Middle frontal gyrus (tissue), 1 donor: ENCODE measurements around the gene PAPPA2.

Experiments used
- DNase-seq: peaks from one replicate; pipeline ENCODE4 v3.0.0-alpha.2; 2015; ENCODE audit warnings: low spot score; ENCODE audit errors: extremely low spot score

PAPPA2 gene

DNA sequence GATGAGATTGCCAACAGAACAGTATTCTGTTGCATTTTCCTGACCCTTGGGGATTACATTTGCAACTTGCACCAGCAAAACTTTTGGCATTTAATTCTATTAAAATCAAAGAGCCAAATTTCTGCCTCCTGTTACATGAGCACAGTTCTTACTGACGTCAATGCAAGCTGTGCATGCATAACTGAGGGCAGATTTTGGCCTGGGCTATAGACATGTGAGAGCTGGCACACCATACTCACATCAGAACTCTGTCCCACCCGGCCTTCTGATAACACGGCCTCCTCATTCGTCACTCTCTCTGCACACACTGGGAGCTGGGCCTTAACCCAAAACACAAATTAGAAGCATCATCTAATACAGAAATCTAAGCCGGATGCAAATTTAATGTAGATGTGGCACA is 31.5 kb downstream of the PAPPA2 start:
- no peak for DNase-seq

DNA sequence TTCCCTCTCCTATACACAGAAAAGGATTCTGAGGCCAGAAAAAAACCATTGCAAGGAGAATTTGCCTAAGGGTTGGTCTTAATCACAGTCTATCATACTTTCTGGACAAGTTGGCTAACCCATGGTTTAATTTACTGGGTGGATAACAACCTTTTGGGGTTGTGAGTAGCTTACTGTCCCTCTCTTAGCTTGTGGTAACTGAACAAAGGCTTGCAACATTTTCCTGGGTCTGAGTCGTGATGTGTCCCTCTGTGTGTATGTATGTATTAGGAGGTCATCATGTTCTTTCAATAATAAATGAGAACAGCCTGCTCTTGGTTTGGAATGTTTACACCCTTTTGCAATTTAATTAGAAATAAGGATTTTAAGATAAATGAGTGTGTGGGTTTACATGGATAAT is 36.7 kb downstream of the PAPPA2 start:
- no peak for DNase-seq

DNA sequence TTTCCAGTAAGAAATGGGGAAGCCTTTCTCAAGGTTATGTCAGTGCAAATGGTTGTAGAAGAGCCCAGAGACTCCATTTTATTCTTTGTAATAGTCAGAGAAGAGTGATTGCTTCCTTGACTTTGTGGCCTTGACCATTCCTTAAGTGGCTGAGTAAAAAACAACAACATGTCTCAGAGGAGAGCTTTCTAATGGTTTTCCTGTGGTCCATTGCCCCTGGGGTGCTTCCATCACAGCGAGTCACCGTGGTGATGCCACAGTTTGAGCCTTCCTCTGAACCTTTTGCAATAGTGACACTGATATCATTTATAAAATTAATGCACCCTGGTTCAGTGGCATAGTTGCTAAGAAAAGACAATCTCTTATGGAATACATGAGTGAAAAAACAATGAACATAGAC is 38.6 kb downstream of the PAPPA2 start:
- DNase-seq = no peak

DNA sequence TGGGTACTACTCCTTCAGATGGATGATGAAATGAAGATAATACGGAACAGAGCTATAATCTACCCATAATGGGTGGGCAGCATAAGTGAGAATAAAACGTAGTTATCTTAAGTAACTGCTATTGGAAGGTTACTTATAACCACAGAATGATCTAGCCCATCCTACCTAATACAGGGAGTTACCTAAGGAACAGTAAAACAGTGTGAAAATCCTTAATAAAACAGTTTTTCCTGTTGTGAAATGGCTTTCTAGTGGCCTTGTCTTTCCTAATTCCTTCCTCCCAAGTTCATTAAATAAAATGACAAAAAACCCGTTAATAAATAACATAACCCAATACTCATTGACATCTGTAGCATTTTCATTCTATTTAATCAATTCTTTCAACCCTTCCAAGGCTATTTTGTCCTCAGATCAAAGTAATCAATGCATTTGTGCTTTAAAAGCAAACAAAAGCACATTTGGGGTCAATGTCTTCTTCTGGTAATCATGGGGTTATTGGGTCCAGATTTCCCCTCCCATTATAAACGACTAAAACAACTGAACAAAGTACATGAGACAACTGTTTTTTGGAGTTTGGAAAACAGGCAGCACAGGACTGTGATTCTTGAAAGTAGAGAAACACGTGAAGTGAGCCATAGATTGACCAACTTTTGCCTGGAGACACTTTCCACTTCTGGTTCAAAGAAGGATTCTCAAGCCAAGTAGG is 42.0 kb downstream of the PAPPA2 start:
- DNase-seq = no peak

DNA sequence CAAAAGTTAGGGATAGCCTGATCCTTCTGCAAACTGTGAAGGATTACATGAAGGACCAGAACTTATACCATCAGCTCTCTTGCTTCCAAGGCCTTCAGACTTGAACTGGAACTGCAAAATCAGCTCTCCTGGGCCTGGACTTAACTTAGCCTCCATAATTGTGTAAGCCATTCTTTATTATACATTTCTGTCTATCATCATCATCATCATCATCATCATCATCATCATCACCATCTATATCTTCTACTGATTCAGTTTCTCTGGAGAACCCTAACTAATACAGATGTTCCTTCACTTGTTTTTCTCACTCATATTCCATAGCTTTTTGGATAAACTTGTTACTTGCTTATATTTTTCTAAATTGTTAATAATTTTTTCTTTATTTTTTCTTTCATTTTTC is 50.0 kb downstream of the PAPPA2 start:
- no peak for DNase-seq

DNA sequence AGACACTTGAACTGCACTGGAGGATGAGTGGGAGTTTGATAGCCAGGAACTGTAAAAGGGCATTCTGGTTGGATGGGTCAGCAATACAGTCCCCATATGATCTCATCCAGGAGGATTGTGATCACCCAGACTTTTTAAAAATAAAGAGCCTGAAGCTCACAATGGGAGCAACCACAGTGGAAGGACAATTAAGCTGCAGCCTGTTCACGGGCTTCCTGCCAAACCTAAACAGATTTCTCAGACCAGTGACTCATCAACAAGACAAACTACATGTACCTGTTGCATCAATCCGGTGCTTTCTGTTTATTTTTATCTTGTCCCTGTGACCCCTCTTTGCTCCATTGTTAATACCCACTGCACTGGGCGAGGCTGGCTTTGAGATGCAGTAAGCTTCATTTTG is 52.3 kb downstream of the PAPPA2 start:
- no peak for DNase-seq

DNA sequence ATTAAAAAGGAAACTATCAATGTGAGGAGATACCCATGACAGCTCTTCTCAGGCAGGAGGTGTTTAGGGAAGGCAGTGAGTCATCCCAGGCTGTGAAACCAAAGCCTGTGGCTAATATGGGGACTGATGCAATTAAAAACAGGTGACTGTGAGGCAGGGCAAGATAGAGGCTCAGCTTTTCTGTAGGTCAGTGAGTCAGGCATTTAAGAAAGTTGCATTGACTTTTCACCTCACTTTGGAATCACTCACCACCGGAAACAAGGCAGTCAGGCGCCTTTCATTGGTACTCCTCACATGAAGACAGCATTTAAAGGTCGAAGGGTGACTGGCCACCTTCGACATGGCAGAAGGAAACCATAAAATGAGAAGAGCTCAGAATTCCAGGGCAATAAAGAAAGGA is 54.5 kb downstream of the PAPPA2 start:
- no peak for DNase-seq

DNA sequence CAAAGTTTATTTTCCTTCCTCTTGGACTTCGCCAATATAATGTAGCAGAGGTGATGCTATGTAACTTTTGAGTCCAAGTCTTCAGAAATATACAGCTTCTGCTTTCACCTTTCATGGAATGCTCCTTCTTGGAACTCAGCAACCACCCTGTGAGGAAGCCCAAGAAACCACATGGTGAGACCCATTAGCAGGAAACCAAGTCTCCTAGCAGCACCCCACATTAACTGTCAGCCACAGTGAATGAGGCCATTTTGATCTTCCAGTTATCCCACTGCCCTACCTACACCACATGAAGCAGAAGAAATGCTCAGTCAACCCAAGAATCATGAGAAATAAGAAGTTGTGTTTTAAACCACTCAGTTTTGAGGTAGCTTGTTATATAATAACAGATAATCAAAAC is 58.2 kb downstream of the PAPPA2 start:
- DNase-seq = no peak

DNA sequence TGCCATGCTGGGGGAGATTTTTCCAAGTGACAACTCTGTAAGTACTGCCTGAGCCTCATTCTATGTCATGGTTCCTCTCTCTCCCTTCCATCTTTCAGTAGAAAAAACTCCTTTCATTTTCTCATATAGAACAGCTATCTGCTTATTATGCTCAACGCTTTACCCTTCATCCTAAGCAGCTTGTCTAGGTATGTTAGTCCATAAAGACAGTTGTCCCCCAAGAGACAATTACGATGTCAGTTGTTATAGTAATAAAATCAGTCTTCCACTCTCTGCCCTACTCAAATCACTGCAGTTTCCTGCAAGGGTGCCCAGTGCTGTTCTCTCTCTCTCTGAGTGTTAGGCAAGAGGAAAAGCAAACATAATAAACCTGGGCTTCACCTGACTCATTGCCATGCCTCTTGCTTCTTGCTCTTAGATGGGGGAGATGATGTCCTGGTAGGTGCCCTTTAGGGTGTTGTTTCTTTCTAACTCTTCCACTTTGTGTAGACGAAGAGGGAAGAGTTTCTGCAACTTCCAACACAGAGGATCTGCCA is 59.4 kb downstream of the PAPPA2 start:
- DNase-seq = no peak

DNA sequence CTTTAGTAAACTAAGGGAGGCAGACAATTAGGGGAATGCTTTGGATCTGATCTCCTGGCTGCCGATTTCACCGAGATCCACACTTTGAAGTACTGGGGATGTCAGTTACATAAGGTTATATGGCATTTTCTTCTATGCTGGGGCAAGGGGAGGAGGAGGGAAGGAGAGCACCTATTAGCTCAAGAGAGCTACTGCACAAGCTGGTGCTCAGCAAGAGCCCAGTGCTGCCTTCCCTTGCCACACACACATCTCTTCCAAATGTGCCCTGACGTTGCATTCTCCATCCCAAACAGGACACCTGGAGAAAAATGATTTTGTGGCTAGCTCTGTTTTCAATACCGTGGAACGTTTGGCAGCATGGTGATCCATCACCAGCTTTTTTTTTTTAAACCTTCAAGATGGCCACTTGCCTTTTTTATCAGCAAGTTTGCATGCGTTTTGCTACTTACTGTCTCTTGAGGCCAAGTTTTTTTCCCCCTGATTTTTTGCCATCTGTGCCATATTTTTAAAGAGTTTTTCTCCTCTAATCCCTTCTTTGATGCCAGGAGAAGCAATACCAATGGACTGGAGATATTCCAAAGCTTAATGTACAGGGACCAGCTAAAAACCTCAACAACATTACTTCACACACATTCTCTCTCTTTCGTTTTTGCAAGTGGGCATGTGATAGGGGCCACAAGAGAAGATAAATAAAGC is 66.6 kb downstream of the PAPPA2 start:
- no peak for DNase-seq

DNA sequence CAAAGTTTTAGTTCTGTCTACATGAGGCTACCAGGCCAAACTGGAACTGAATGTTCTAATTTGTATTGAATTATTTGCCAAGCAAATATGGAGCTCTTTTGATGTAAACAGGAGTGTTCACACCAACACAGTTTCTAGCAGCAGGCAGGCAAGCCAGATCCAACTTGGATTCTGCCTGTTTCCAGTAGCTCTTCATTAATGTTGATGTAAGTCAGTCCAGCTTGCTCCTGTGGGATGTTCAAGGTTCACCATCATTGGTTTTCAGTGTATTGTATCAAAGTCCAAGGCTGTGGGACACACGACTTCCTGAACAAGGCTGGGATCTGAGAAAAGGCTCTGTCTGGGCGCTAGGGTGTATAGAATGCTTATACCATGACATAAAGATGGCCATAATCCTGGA is 68.1 kb downstream of the PAPPA2 start:
- DNase-seq = no peak

DNA sequence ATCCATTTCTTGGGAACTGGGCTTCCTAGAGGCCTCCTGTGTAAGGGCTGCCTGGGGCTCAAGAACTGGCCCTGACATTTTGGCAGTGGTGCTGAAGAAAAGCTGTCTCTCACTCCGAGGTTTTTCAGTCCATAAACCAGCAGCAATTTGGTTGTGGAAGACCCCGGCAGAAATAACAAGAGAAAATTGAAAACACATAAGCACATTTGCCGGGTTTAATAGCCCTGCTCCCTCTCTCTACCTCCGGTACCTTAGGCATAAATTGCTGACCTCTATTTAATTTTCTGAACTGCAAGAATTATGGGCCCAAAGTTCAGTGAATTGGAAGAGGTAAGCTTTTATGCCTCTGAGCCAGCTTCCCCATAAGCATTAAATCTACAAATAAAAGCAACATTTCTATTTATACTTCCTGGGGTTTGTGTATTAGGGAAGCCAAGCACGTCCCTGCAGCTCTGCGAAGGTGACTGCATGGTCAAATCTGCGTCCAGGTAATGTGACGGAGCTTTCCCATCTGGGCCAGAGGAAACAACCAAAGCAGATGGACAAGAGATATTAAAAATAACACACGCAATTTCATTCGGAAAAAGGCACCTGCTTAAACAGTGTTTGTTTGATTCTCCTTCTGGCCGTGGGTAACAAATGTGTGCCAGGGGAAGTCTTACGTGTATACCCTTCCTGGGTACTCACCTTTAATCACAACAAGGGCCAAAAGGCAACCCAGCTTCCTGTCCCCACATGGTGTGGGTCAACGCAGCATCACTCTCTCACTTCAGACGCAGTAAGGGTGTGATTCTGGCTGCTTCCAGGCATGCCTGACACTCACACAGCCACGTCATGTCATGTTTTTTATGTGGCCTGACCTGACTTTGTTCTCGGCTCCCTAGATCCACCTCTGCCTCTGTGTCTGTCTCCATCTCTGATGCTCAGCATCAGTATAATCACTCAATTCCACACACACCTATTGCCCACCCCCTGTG is 69.2 kb downstream of the PAPPA2 start:
- no peak for DNase-seq

DNA sequence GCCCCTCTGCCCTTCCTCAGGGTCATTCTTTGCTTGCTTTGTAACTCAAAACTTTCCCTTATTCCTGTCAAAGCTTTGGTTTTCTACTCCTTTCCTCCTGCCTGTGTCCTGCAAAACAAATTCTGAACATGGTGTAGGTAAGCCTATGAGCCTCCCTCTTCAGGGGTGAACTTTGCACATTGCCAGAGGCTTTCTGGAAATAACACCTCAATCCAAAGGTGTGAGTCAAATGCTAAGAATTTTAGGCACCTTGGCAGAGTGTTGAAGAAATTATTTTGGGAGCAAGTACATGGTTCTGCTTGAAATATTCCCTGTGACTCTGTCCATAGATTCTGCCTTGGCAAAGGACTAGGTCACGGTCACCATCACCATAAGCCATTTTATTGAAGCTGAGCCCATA is 70.0 kb downstream of the PAPPA2 start:
- no peak for DNase-seq

DNA sequence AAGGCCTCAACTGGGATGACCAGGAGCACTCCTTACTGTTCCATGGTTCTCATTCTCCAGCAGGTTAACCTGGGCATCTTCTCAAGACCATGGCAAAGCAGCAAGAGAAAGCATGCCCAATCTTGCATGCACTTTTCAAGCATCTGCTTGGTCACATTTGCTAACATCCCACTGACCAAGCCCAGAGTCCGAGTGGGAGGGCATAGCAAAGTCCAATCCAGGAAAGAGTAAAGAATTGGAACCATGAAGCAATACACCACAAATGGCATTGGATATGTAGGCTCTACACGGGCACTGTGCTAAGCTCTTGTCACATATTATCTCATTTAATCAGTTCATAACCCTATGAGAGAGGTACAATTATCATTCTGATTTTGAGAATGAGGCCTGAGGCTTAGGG is 73.6 kb downstream of the PAPPA2 start:
- no peak for DNase-seq

DNA sequence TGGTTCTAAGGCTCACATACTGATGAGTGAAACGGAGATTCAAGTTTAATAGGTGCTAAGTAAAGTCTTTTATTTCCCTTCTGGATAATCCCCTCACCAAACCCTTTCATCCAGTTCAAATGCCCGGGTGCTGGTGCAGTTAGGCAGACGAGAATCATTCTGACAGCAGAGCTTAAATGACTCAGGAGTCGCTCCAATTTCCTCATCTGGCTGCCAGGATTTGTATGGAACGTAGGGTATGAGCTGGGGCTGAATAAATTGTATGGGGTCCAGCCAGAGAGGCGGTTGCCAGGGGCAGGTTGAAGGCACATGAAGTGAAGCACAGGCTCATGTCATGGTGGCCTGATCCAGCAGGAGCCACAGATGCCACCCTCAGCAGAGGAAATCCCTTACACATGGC is 76.0 kb downstream of the PAPPA2 start:
- DNase-seq = no peak

DNA sequence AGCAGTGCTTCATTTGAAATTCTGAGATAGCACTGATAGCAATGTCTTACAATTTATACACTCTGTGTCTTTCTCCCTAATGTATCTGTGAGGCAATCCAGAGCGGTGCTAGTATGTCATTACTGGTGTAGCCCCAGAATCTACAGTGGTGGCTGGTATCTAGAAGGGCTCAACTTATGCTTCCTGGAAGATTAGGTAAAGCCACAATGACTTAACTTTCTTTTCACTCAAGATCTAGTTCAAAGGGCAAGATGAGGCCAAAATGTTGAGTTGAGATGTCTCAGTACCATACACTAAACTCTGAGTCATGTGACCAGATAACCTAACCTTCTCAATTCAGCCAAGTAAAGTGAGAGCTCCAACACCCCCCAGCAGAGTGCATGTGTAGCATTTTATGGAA is 77.5 kb downstream of the PAPPA2 start:
- DNase-seq = no peak

DNA sequence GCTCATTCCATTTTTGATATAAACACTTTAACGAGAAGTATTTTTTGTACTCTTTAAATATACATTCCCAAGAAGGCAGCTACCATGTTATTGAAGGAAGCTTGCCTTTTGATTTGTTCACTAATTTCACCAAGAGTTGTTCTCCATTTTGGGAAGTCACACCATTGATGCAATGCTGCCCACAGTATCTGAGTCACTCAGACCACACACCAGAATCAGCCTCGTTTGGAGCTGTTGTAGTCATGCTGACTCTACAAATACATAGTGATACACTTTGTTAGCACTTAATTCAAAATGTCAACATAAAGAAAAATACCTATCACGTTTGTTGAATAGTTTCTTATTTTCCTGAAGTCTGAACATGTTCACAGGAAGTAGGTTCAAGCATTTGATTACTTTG is 78.7 kb downstream of the PAPPA2 start:
- DNase-seq = no peak

DNA sequence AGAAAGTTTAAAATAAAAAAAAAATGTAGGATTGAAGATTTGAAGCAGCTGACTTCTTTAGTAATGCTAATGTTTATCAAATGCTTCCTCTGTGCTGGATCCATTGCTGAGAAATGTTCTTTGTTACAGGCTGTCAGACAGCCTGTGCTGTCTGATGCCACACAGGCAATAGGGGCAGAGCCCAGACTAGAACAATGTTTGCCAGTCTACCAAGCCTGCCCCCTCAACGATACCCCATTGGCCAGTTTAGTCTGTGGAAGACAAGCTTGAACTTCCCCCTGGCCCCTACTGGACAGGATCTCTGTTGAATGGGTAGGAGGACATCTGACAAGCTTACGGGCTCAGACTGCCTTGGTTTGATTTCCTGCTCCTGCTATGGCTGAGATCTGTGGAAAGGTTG is 79.4 kb downstream of the PAPPA2 start:
- no peak for DNase-seq

DNA sequence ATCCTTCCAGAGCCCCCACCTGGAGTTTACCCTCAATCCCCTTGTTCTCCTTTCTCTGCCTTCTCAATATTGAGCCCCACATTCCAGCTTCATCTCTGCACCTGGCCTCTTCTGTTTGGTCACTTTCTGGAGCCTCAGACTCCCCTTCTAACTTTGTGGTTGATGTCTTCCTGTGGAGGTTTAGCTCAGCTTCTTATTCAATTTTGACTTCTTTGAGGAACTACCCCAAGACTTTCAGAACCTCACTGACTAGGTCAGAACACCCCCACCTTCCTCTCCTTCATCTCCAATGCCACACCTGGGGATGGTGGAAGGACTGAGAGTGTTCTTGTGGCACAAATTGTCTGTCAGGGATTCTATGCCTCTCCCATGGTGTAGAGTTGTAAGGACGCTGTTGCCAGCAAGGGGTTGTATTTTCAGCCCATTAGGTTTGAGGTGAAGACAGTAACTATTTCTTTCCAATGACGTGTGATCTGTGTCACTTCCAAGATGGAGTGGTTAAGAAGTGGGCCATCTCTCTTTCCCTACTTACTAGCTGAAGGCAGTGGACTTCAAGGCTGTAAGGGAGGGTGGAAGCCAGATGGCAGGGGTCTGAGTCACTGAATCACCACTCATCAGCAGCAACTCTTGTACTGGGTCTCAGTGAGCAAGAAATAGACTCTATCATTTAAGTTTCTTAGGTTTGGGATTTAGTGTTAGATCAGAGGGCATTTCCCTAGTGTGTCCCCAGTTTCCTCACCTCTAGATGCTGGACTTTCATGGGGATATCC is 80.6 kb downstream of the PAPPA2 start:
- DNase-seq = no peak

DNA sequence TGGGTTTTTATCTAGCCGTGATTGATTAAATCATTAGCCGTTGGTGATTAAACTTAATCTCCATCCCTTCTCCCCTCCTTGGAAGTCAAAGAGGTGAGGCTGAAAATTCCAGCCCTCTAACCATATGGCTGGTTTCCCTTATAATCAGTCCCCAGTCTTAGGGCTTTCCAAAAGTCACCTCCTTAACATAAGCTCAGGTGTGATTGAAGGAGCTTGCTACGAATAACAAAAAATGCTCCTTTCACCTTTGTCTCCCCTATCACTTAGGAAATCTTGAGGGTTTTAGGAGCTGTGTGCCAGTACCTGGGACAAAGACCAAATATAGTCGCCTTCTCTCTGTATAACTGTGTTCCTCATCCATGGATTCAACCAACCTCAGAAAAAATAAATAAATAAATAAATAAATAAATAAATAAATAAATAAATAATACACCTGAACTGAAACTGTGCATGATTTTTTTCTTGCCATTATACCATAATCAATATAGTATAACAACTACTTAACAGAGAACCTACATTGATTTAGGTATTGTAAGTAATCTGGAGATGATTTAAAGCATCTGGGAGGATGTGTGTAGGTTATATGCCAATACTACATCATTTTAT is 82.2 kb downstream of the PAPPA2 start:
- DNase-seq = no peak

DNA sequence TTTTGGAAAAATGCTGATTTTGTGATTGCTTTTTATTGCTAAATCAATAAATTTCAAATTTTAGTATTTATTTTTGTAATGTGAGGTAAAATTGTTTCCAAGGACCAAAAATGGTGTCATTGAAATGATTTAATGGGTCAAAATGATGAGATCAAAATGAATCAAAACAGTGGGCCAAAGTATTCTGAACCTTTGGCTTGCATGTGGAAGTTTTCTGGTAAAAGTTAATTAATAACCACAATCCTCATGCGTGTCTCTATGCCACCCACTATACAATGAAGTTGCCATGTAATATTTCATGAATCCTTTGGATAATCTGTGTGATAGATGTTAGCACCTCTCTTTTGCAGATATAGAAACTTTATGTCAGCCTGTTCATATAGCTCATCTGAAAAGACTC is 83.8 kb downstream of the PAPPA2 start:
- DNase-seq = no peak
